Mesodermal cell (in vitro differentiated cells): Measurements from ENCODE around the gene NEK1. TPM values are rescaled to one million over a fixed set of nuclear protein-coding genes. Genes with fewer than 3 reads are reported as not detected.

Experiments
- H3K27ac ChIP-seq: 2 replicates; pipeline ENCODE4 v1.7.0; 2013; ENCODE audit warnings: mild to moderate bottlenecking, low read depth, low read length, moderate library complexity; ENCODE audit not compliant: severe bottlenecking
- H3K36me3 ChIP-seq: 2 replicates; pipeline ENCODE4 v1.7.1; 2013; ENCODE audit warnings: mild to moderate bottlenecking, low read length, moderate library complexity; ENCODE audit not compliant: control insufficient read depth, insufficient read depth
- H3K4me1 ChIP-seq: one replicate; pipeline ENCODE4 v1.7.1; 2013; ENCODE audit warnings: mild to moderate bottlenecking, low read length; ENCODE audit not compliant: insufficient read depth, control insufficient read depth, poor library complexity, severe bottlenecking
- H3K4me3 ChIP-seq: 2 replicates; pipeline ENCODE4 v1.7.0; 2013; ENCODE audit warnings: low read length, control low read depth, mild to moderate bottlenecking; ENCODE audit not compliant: insufficient read depth, poor library complexity, severe bottlenecking; ENCODE audit errors: extremely low read depth
- H3K9me3 ChIP-seq: 2 replicates; pipeline ENCODE4 v1.7.1; 2013; ENCODE audit warnings: mild to moderate bottlenecking, low read length, moderate library complexity; ENCODE audit not compliant: control insufficient read depth
- WGBS, 2 experiments: methylation state at CpG; one replicate each; pipeline ENCODE4 v1.1.5; 2013; ENCODE audit warnings: missing lambda C conversion rate in 2 of 2; ENCODE audit not compliant: insufficient coverage in 2 of 2; 5-methylcytosine and 5-hydroxymethylcytosine counted together
- polyA plus RNA-seq, 2 experiments: library from polyadenylated mRNA; stranded (reverse); fragments of 50-300 nt; gene quantifications; one replicate each; pipeline ENCODE4 v1.2.3, GENCODE V29; 2013

NEK1 gene
- polyA plus RNA-seq (2013, experiment 1 of 2) = 9.6 TPM
- polyA plus RNA-seq (2013, experiment 2 of 2) = 11.7 TPM

GRCh38 chr4:169611991-169612870 lies at the start of gene NEK1:
TSS of gene NEK1 (minus strand) at chr4:169612583. CDS start at chr4:169602630, 9,953 bp downstream.
- 0% methylated on average over 42 to 52 of the region's 61 CpGs for whole genome bisulfite sequencing, 2 experiments

GRCh38 chr4:169661761-169662160 lies 49.4 kb upstream of the NEK1 start:
- WGBS, 2 experiments = no CpG with 5 or more reads among the region's 1 CpG
- Histone ChIP-seq H3K4me1 (peaks cover 10% of the 10 kb centered on the region), H3K27ac (no peak overlapping the region), H3K36me3 (peaks cover 5% of the 10 kb centered on the region), H3K9me3 (peaks cover 6% of the 10 kb centered on the region), H3K4me3 (no peak overlapping the region)

More at GRCh38 chr4:169611991-169612870, at the start of gene NEK1:
- H3K27ac ChIP-seq = peak within 1 kb of the TSS; percentile 92
- no peaks in the 10 kb centered on the region for H3K9me3 ChIP-seq
- peak within 1 kb of the TSS; percentile 79 for H3K4me3 ChIP-seq
- no peaks in the 10 kb centered on the region for H3K4me1 ChIP-seq
- H3K36me3 ChIP-seq = no peaks in the 10 kb centered on the region

- H3K27ac ChIP-seq = peak overlapping the region; percentile 98
- H3K4me1 ChIP-seq = peaks cover 10% of the 10 kb centered on the region
- H3K36me3 ChIP-seq = peaks cover 3% of the 10 kb centered on the region
- no peaks in the 10 kb centered on the region for H3K9me3 ChIP-seq
- H3K4me3 ChIP-seq = peak overlapping the region; percentile 44
- WGBS, 2 experiments = no CpG with 5 or more reads among the region's 3 CpGs
Measured at GRCh38 chr4:169660929-169661328, 48.5 kb upstream of the NEK1 start.

GRCh38 chr4:169659716-169660670 lies 47.6 kb upstream of the NEK1 start:
- peak overlapping the region; percentile 98 for H3K27ac ChIP-seq
- H3K4me3 ChIP-seq = peak overlapping the region; percentile 44
- H3K4me1 ChIP-seq = peaks cover 10% of the 10 kb centered on the region
- H3K36me3 ChIP-seq = peaks cover 3% of the 10 kb centered on the region
- WGBS, 2 experiments = 0 to 13% methylated on average over 9 to 10 of the region's 14 CpGs
- no peaks in the 10 kb centered on the region for H3K9me3 ChIP-seq

DNA sequence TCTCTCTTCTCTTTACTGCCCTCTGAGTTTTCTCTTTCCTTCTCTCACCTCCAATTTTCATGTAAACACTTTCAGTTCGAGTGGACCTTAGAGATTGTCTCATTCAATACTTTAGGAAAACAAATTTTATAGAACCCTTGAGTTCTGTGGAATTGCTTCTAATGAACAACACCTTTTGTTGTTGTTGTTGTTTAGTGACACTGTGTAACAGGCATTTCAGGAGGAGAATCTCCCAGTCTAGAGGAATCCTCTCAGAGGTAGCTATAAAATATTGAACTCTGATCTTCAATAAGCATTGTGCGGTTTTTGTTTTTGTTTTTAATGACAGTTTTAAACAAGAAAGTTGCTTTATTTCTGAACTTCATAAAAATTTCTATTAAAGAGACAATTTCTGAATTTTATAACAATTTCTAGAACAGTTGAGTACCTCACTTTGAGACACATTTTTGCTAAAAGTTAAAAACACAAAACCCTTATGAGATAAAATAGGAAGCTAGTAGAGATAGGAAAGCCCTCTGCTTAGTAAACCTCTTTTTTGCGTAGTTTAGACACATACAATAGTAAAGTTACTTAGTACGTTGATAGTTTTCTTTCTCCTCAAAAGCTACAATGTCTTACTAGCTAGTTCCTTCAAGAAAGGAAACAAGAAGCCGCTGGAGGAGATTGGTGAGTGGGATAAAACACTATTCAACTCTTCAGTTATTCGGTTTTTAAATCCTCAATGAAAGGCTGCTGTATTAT lies 46.8 kb upstream of the NEK1 start:
- Histone ChIP-seq H3K36me3 (peaks cover 3% of the 10 kb centered on the region), H3K4me1 (peaks cover 10% of the 10 kb centered on the region), H3K4me3 (peak overlapping the region; percentile 44), H3K9me3 (no peaks in the 10 kb centered on the region), H3K27ac (peak overlapping the region; percentile 98)
- WGBS, 2 experiments = no CpG with 5 or more reads among the region's 6 CpGs

GRCh38 chr4:169658196-169658595 lies 45.8 kb upstream of the NEK1 start:
- H3K4me1 ChIP-seq = peaks cover 10% of the 10 kb centered on the region
- H3K27ac ChIP-seq = no peak overlapping the region
- H3K36me3 ChIP-seq = peaks cover 3% of the 10 kb centered on the region
- no peak overlapping the region for H3K4me3 ChIP-seq
- no peaks in the 10 kb centered on the region for H3K9me3 ChIP-seq
- 100% methylated on average over 1 of the region's 2 CpGs; no CpG with 5 or more reads in 1 of the 2 experiments for WGBS, 2 experiments

GRCh38 chr4:169657470-169658107 lies 45.2 kb upstream of the NEK1 start:
- Histone ChIP-seq H3K36me3 (peaks cover 3% of the 10 kb centered on the region), H3K4me1 (peaks cover 10% of the 10 kb centered on the region), H3K27ac (no peak overlapping the region), H3K4me3 (no peak overlapping the region), H3K9me3 (no peaks in the 10 kb centered on the region)
- whole genome bisulfite sequencing, 2 experiments = no CpG with 5 or more reads among the region's 3 CpGs

- Histone ChIP-seq H3K9me3 (no peaks in the 10 kb centered on the region), H3K36me3 (peaks cover 8% of the 10 kb centered on the region), H3K4me1 (peaks cover 10% of the 10 kb centered on the region), H3K27ac (no peak overlapping the region), H3K4me3 (no peak overlapping the region)
- WGBS, 2 experiments = 88 to 93% methylated on average over 4 to 5 of the region's 6 CpGs
Measured at GRCh38 chr4:169655401-169655800, 43.0 kb upstream of the NEK1 start.

- no peak overlapping the region for H3K27ac ChIP-seq
- no peak overlapping the region for H3K4me3 ChIP-seq
- no peaks in the 10 kb centered on the region for H3K4me1 ChIP-seq
- no peaks in the 10 kb centered on the region for H3K9me3 ChIP-seq
- peaks cover 8% of the 10 kb centered on the region for H3K36me3 ChIP-seq
Measured at GRCh38 chr4:169652535-169652934, 40.2 kb upstream of the NEK1 start.
